Gastrocnemius medialis (tissue), 4 donors: ENCODE measurements around the gene TRMT10C.

Experiments used
- CTCF ChIP-seq, 5 experiments: fragments of 450-650 bp in 3 of 5; fragments of 200-600 bp in 2 of 5; sonication (generic) in 2 of 5; IDR thresholded peaks in 4 of 5; conservative IDR thresholded peaks in 1 of 5; 1 replicate in 4 of 5; 2 replicates in 1 of 5; pipeline ENCODE4 v1.5.1; 2016 to 2019; ENCODE audit warnings: antibody characterized with exemption in 5 of 5, mild to moderate bottlenecking in 3 of 5, moderate library complexity in 3 of 5
- POLR2A ChIP-seq, 2 donors: fragments of 450-650 bp; IDR thresholded peaks; one replicate each; pipeline ENCODE4 v1.6.1; 2017; ENCODE audit warnings: antibody characterized with exemption in 2 of 2, mild to moderate bottlenecking in 2 of 2, moderate library complexity in 2 of 2

DNA sequence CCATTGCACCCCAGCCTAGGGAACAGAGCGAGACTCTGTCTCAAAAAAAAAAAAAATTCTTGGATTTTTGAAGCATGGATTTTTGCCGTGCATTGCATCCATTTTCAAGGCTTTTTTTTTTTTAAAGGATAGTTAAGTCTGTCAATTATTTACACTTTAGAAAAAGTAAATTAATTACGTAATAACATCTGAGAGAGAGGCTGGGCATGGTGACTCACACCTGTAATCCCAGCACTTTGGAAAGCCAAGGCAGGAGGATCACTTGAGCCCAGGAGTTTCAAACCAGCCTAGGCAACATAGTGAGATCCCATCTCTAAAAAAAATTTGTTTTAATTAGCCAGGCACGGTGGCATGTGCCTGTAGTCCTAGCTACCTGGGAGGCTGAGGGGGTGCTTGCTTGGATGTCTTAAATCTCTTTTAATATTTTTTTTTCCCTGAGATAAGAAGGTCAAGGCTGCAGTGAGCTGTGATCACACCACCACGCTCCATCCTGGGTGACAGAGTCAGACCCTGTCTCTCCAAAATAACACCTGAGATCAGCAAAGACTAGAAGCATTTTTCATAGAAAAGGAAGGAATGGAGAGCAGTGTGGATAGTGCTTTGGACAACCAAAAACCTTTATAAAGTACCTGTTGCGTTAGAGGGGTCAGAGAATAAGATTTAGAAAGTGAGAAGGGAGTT, 41.8 kb upstream of the TRMT10C start:
- no peak for TF ChIP-seq CTCF (IDR thresholded peaks at IDR 0.05 in 4 of 5, conservative IDR thresholded peaks at IDR 0.05 in 1 of 5)
- TF ChIP-seq POLR2A (IDR thresholded peaks at IDR 0.05): no peak
